Body of pancreas (tissue), 4 donors: ENCODE measurements around the gene GRM4.
"Not testable (repeated sequence)": the region's sequence is repeated elsewhere in the genome, so short reads cannot be mapped to it uniquely, and the experiment has no call there.

Experiments
- POLR2A ChIP-seq, 3 donors: fragments of 450-650 bp; IDR thresholded peaks; one replicate each; pipeline ENCODE4 v1.6.1; 2016; ENCODE audit warnings: antibody characterized with exemption in 3 of 3, mild to moderate bottlenecking in 2 of 3
- TF ChIP-seq, protein P1 (sequence below), 7 experiments: fragments of 450-650 bp in 4 of 7; fragments of 200-600 bp in 3 of 7; sonication (generic) in 3 of 7; IDR thresholded peaks; one replicate each; pipeline ENCODE4 v1.5.1; 2016 to 2019; ENCODE audit warnings: antibody characterized with exemption in 7 of 7

DNA sequence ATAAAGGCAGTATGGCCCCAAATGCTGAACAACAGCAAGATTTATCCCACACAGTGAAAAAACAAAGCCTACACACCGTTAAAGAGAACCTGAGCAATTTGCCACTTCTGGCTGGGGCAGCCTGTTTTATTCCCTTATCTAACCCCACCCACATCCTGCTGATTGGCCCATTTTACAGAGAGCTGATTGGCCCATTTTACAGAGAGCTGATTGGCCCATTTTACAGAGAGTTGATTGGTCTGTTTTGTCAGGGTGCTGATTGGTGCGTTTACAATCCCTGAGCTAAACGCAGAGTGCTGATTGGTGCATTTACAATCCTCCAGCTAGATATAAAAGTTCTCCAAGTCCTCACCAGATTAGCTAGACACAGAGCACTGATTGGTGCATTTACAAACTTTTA is 129.3 kb downstream of the GRM4 start:
- TF ChIP-seq, protein P1, sequence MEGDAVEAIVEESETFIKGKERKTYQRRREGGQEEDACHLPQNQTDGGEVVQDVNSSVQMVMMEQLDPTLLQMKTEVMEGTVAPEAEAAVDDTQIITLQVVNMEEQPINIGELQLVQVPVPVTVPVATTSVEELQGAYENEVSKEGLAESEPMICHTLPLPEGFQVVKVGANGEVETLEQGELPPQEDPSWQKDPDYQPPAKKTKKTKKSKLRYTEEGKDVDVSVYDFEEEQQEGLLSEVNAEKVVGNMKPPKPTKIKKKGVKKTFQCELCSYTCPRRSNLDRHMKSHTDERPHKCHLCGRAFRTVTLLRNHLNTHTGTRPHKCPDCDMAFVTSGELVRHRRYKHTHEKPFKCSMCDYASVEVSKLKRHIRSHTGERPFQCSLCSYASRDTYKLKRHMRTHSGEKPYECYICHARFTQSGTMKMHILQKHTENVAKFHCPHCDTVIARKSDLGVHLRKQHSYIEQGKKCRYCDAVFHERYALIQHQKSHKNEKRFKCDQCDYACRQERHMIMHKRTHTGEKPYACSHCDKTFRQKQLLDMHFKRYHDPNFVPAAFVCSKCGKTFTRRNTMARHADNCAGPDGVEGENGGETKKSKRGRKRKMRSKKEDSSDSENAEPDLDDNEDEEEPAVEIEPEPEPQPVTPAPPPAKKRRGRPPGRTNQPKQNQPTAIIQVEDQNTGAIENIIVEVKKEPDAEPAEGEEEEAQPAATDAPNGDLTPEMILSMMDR (IDR thresholded peaks at IDR 0.05): not testable (repeated sequence)
- TF ChIP-seq POLR2A (IDR thresholded peaks at IDR 0.05): not testable (repeated sequence)
